ENCODE results near the gene PATE4. TPM values are rescaled to one million over a fixed set of nuclear protein-coding genes. Genes with fewer than 3 reads are reported as not detected.
"Not testable (repeated sequence)": the region's sequence is repeated elsewhere in the genome, so short reads cannot be mapped to it uniquely, and the experiment has no call there.

Gene PATE4
- total RNA-seq, 1 donor from 2014 or later: not detected

DNA sequence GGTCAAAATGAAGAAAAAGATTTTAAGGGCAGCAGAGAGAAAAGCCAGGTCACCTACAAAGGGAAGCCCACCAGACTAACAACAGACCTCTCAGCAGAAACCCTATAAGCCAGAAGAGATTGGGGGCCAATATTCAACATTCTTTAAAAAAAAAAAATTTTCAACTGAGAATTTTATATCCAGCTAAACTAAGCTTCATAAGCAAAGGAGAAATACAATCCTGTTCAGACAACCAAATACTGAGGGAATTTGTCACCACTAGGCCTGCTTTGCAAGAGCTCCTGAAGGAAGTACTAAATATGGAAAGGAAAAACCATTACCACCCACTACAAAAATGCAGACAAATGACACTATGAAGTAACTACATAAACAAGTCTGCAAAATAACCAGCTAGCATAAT, 13.1 kb downstream of the PATE4 start:
- Histone ChIP-seq H3K9me3 (replicated peaks) (peaks cover 24% of the 10 kb centered on the region), H3K4me1 (no peaks in the 10 kb centered on the region), H3K27me3 (ENCODE audit: low read depth) (no peaks in the 10 kb centered on the region), H3K36me3 (no peaks in the 10 kb centered on the region), H3K27ac (replicated peaks) (no peak overlapping the region), H3K4me3 (no peak overlapping the region)
- no peak for DNase-seq
- intact Hi-C loops (cut with micrococcal nuclease): no loop called here
- TF ChIP-seq, protein P1, sequence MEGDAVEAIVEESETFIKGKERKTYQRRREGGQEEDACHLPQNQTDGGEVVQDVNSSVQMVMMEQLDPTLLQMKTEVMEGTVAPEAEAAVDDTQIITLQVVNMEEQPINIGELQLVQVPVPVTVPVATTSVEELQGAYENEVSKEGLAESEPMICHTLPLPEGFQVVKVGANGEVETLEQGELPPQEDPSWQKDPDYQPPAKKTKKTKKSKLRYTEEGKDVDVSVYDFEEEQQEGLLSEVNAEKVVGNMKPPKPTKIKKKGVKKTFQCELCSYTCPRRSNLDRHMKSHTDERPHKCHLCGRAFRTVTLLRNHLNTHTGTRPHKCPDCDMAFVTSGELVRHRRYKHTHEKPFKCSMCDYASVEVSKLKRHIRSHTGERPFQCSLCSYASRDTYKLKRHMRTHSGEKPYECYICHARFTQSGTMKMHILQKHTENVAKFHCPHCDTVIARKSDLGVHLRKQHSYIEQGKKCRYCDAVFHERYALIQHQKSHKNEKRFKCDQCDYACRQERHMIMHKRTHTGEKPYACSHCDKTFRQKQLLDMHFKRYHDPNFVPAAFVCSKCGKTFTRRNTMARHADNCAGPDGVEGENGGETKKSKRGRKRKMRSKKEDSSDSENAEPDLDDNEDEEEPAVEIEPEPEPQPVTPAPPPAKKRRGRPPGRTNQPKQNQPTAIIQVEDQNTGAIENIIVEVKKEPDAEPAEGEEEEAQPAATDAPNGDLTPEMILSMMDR (IDR thresholded peaks at IDR 0.05; ENCODE audit: borderline replicate concordance): no peak

- H3K4me1 ChIP-seq; DNase-seq; H3K4me3 ChIP-seq; H3K36me3 ChIP-seq; intact Hi-C loops (cut with micrococcal nuclease); H3K27ac ChIP-seq (replicated peaks); H3K27me3 ChIP-seq (ENCODE audit: low read depth): not testable (repeated sequence)
- peaks cover 14% of the 10 kb centered on the region for H3K9me3 ChIP-seq (replicated peaks)
Observed at GRCh38 chr11:125857670-125858069, 24.6 kb downstream of the PATE4 start.

GRCh38 chr11:125862786-125863185, 29.7 kb downstream of the PATE4 start:
- H3K4me1 ChIP-seq; H3K36me3 ChIP-seq; H3K4me3 ChIP-seq; H3K27ac ChIP-seq (replicated peaks); DNase-seq; intact Hi-C loops (cut with micrococcal nuclease); H3K27me3 ChIP-seq (ENCODE audit: low read depth): not testable (repeated sequence)
- H3K9me3 ChIP-seq (replicated peaks): peaks cover 14% of the 10 kb centered on the region

DNA sequence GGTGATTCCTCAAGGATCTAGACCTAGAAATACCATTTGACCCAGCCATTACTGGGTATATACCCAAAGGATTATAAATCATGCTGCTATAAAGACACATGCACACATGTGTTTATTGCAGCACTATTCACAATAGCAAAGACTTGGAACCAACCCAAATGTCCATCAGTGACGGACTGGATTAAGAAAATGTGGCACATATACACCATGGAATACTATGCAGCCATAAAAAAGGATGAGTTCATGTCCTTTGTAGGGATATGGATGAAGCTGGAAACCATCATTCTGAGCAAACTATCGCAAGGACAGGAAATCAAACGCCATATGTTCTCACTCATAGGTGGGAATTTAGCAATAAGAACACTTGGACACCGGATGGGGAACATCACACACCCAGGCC, 32.2 kb downstream of the PATE4 start:
- H3K27me3 ChIP-seq (ENCODE audit: low read depth); intact Hi-C loops (cut with micrococcal nuclease); H3K4me3 ChIP-seq; DNase-seq; H3K27ac ChIP-seq (replicated peaks); H3K4me1 ChIP-seq; H3K36me3 ChIP-seq; H3K9me3 ChIP-seq (replicated peaks): not testable (repeated sequence)

DNA sequence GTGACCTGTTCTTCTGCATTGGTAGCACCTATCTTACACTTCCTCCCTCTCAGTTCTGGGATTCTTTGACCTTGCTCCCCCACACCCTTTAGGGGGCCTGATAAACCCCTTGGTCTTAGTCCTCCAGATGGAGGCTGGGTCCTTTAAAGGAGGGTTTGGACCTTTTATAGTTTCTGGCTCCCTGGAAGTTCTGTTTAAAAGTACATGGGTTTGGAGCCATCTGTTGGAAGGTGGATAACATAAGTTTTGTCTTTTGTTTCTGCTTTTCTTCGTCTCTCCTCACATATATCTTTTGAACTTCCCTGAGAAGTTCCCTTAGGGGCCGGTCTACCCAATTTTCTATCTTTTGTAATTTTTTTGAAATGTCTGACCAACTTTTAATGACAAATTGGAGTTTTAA, 36.4 kb downstream of the PATE4 start:
- intact Hi-C loops (cut with micrococcal nuclease): no loop called here
- no peak overlapping the region for H3K27ac ChIP-seq (replicated peaks)
- no peaks in the 10 kb centered on the region for H3K9me3 ChIP-seq (replicated peaks)
- H3K4me3 ChIP-seq: no peak overlapping the region
- H3K4me1 ChIP-seq: no peaks in the 10 kb centered on the region
- no peaks in the 10 kb centered on the region for H3K36me3 ChIP-seq
- TF ChIP-seq, protein P1 (IDR thresholded peaks at IDR 0.05; ENCODE audit: borderline replicate concordance): no peak
- H3K27me3 ChIP-seq (ENCODE audit: low read depth): no peaks in the 10 kb centered on the region
- DNase-seq: no peak

DNA sequence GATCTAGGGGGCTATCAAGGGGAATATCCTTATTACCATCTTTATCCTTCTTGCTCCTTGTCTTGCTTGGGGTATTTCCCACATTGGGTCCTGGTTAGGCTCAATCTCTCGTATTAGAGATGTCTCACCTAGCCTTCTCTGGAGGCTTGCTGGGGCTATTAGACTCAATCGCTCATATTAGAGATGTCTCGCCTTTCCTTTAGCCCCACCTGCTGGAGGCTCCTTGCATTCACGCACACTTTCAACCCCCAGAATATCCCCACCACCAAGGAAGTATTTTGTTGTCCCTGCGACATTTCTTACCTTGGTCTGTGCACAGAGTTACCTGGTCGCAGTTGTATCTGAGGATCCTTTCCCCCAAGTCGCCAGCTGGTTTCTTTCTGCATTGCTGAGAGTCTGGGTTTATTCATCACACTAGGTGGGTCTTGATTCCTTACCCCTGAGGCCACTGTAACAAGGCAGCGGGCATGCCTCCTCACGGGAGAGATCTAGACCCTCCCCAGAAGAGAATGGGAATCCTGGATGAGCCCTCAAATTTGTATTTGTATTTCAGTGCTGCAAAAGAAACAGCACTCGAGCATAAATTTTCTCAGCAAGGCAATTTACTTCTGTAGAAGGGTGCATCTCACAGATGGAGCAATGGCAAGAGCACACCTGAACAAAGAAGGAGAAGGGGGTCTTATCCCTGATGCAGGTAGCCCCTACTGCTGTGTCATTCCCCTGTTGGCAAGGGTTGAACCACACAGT, 38.4 kb downstream of the PATE4 start:
- Histone ChIP-seq H3K9me3 (replicated peaks) (no peaks in the 10 kb centered on the region), H3K27ac (replicated peaks) (no peak overlapping the region), H3K4me1 (no peaks in the 10 kb centered on the region), H3K4me3 (no peak overlapping the region), H3K27me3 (ENCODE audit: low read depth) (no peaks in the 10 kb centered on the region), H3K36me3 (no peaks in the 10 kb centered on the region)
- DNase-seq: no peak
- TF ChIP-seq, protein P1 (IDR thresholded peaks at IDR 0.05; ENCODE audit: borderline replicate concordance): peak; percentile 56
- intact Hi-C loops (cut with micrococcal nuclease): no loop called here

GRCh38 chr11:125872138-125872491, 39.0 kb downstream of the PATE4 start:
- TF ChIP-seq, protein P1 (IDR thresholded peaks at IDR 0.05; ENCODE audit: borderline replicate concordance): no peak
- intact Hi-C loops (cut with micrococcal nuclease): no loop called here
- no peak for DNase-seq

More at GRCh38 chr11:125872138-125872491, 39.0 kb downstream of the PATE4 start:
- H3K9me3 ChIP-seq (replicated peaks): no peaks in the 10 kb centered on the region
- H3K27ac ChIP-seq (replicated peaks): no peak overlapping the region
- no peaks in the 10 kb centered on the region for H3K36me3 ChIP-seq
- no peaks in the 10 kb centered on the region for H3K27me3 ChIP-seq (ENCODE audit: low read depth)
- H3K4me1 ChIP-seq: no peaks in the 10 kb centered on the region
- no peak overlapping the region for H3K4me3 ChIP-seq
